CD4-positive, alpha-beta T cell treated with Interleukin-2 at 100 ng/mL for 4 hours (primary cell): ENCODE data around the gene ADAM17.
"Not testable (repeated sequence)": the region's sequence is repeated elsewhere in the genome, so short reads cannot be mapped to it uniquely, and the experiment has no call there.

Experiments
- DNase-seq: peaks from one replicate; pipeline ENCODE4 v3.0.0-alpha.2; 2020; ENCODE audit warnings: low spot score

ADAM17 gene

DNA sequence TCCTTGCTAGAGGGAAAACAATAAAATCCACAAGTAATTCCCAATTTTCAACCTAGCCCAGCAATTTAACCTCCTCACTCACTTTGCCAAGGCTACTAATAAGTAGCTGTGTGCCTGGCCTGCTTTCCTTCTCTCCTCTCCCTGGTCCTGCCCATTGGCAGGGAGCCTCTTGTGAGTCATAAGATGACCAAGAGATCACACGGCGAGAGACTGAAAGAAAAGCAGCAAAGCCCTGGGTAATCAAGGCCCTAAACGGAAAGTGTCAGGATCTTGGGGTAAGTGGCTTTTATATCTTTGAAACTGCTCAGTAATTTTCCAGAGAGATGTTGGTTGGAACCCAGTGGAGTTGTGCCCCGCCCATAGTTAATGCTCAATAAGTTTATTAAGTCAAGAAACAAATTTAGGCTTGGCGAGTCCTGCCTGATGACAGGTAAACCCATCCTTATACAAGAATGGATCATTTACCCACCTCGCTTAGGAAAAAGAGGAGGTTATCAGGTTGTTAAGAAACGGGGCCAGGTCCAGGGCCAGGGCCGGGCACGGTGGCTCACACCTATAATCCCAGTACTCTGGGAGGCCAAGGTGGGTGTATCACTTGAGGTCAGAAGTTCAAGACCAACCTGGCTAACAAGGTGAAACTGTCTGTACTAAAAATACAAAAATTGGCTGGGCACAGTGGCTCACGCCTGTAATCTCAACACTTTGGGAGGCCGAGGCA lies 10.0 kb upstream of the ADAM17 start:
- DNase-seq, result no peak

DNA sequence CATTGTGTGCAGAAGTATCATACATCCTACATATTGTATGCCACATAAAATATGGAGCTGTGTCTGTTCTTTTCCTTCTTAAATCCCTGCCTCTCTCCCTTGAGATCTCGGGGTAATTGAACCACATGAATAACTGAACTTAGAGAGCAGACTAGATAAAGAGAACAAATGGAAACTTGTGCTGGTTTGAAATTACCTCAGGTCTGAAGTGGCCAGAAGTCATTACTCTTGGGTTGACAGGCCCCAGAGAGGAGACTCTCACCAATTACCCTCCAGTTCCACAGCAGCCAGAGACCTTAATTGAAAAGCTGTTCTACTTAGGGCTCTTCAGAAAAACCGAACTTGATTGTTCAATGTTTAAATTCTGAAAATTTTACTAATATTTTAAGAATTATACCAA lies 5.0 kb upstream of the ADAM17 start:
- no peak for DNase-seq

GRCh38 chr2:9558948-9559381 lies 3.3 kb upstream of the ADAM17 start:
- no peak for DNase-seq

DNA sequence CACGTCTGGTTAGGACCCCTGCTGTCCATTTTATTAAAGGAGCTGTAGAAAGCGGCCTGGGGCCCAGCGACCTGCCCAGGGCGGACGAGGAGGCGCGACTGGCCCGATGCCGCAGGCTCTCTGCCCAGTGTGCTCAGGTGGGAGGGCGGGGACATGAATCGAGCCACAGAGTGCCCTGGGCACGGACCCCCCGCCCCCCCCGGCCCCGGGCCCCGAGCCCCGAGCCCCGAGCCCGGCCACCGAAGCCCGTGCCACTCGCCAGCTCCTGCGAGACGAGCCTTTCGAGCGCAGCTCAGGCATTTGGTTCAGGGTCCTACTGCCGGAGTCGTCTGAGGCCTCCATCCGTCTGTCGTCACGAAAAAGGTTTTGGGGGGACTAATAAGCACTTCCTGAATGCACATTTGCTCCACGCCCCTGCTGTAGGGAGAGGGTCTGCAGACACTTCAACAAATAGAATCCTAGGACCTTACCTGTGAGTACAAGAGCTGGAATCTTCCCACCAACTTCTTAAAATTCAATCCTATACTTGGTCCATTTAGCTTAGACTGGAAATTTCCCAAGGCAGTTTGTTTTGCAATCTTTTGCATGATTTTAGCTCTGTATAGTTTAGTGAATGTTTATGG lies 602 bp upstream of the ADAM17 start:
- peak; percentile 29 for DNase-seq

DNA sequence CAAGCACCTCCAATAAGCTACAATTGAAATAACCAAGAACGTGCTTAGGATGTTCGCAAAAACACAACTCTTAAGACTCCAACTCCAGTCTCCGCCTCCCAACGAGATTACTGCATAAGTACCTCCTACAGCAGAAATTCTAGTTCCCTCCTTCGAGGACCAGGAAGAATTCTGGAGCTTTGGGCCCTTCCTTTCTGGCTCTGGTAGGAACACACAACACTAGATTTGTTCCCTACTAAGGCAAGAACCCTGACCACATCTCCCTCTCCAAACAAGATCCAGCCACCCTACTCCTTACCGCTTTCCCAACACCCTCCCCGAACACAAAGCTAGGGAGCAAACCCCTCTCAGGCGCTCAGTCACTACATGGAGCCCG lies 721 bp downstream of the ADAM17 start:
- DNase-seq, result peak; percentile 32

DNA sequence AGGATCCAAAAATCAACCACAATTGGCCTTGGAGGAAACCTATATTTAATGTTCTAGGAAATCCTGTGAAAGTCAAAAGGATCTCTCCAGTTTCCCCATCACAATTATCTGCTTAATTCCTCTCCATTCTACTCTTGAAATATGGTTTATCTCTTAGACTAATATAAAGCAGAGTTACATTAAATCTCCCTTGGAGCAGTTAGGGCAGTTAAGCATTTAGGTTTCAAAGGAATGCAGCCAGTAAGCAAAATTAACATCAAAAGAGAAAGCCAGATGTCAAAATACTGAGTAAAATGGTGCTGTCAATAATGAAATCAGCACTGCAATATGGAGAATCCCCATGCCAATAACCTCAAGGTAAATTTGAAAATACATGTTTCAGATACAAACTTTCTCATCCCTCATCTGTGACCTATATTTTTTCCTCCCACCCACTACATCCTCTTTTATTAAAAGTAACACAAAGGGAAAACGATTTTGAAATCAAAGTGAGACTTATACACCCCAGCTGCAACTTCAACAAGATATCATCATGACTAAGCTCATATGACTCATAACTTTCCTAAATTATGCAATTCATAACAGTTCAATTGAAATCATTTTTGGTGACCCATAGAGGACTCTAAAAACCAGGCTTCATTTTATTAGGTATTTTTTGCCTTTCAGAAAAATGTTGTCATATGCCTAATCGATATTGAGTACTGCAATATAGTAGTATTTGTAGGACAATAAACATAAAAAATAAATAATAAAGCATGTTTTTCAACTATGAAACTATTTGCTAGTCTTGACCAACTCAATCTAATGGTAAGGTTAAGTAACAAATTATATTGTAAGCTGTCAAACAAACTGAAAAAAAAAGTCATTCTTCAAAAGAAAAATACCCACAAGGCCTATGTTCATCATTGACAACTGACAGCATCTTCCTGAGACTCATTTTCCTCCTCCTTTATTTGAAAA lies 3.1 kb downstream of the ADAM17 start:
- DNase-seq, result peak; percentile 63

GRCh38 chr2:9550859-9551391 lies 4.7 kb downstream of the ADAM17 start:
- DNase-seq, result not testable (repeated sequence)

- DNase-seq, result no peak
These were observed 6.2 kb downstream of the ADAM17 start for GRCh38 chr2:9549420-9549819.

GRCh38 chr2:9548506-9548905 lies 7.1 kb downstream of the ADAM17 start:
- DNase-seq, result peak; percentile 47

DNA sequence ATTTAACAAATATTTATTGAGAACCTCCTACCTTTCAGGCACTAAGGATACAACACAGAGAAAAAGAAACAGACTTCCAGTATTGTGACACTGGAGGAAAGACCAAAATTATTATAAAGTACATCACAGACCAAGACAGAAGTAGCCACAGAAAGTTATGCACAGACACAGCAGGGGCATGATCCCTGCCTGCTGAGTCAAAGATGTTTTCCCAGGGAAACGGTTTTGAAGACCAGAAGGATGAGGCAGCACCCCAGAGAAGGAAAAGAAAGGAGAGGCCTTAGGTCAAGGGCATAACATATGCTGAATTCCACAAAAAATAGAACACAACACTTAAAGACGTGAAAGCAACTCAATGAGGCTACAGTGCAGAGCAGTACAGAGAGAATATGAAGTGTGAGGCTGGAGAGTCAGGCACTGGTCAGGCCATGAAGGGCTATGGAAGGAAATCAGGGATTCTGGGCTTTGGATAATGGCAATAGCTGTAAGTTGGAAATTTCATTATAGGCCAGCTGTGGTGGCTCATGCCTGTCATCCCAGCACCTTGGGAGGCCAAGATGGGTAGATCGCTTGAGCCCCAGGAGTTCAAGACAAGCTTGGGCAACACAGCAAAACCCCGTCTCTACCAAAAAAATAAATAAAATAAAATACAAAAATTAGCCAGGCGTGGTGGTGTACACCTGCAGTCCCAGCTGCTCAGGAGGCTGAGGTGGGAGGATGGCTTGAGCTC lies 8.2 kb downstream of the ADAM17 start:
- DNase-seq, result no peak

DNA sequence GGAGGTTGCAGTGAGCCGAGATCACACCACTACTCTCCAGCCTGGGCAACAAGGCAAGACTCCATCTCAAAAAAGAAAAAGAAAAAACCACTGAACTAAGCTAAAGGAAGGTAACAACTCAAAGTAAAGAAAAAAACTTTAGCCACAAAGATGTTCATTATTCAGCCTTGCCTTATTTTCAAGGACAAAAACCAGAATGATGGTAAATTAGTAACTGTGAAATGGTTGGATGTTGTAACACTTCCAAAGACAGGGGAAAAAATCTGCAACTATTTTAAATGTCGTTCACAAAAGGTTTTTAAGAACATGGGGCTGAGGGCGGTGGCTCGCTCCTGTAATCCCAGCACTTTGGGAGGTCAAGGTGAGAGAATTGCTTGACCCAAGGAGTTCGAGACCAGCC lies 10.1 kb downstream of the ADAM17 start:
- no peak for DNase-seq

DNA sequence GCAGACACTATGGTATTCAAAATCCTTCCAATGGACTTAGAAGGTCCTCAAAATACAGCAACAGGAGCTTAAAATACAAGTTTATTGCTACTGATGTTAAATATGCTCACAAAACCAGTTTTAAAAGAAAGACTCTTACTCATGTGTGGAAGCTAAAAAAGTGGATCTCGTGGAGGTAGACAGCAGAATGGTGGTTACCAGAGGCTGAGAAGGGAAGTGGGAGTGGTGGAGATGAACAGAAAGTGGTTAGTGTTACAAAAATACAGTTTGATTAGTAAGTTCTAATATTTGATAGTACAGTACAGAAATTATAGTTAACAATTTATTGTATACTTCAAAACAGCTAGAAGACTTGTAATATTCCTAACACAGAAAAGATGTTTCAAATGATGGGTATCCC lies 12.1 kb downstream of the ADAM17 start:
- DNase-seq, result peak; percentile 21

GRCh38 chr2:9539531-9539930 lies 16.1 kb downstream of the ADAM17 start:
- no peak for DNase-seq

- DNase-seq, result no peak
These were observed 17.6 kb downstream of the ADAM17 start for GRCh38 chr2:9538000-9538507.

DNA sequence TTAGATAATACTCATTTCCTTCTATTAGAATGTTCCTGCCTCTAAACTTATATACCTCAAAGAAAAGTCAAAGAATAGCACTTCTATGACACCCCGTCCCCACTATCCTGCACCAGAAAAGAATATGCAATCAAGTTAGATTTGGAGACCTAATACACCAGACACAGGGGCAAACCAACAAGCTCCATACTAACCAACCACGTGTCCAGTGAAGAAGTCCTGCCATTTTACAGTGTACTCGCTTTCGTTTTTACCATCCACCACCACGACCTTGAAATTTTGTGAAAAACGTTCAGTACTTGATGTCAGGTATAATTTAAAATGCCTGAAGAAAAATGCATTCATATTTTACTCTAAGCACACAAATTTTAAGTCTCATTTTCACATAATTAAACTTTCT lies 19.1 kb downstream of the ADAM17 start:
- no peak for DNase-seq

- DNase-seq, result no peak
These were observed 20.5 kb downstream of the ADAM17 start for GRCh38 chr2:9535177-9535576.

DNA sequence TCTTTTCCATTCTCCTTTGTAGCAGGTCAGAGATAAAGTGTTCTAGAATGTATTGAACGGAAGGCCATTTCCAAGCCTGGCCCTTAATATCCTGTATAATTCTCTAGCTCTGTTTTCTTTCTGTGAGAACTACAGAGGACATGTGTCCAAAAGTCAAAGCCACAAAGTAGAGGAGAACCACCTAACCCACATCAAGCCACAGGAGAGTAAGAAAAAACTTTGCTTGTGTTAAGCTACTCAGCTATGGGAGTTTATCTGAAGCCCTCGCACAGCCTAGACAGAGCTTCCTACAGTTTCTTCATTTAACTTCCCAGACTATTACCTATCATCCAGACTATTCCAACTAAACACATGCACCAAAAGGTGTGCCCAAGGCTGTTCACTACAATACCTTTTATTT lies 22.0 kb downstream of the ADAM17 start:
- no peak for DNase-seq

DNA sequence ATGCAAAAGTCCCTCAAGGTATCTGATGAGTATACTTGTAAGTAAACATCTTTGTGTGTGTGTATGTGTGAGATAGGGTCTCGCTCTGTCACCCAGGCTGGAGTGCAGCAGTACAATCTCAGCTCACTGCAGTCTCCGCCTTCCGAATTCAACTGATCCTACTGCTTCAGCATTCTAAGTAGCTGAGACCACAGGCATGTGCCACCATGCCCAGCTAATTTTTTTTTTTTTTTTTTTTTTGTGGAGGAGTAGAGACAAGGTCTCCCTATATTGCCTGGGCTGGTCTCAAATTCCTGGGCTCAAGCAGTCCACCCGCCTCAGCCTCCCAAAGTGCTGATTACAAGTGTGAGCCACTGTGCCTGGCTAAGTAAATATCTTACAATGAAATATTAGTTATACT lies 23.2 kb downstream of the ADAM17 start:
- DNase-seq, result no peak

DNA sequence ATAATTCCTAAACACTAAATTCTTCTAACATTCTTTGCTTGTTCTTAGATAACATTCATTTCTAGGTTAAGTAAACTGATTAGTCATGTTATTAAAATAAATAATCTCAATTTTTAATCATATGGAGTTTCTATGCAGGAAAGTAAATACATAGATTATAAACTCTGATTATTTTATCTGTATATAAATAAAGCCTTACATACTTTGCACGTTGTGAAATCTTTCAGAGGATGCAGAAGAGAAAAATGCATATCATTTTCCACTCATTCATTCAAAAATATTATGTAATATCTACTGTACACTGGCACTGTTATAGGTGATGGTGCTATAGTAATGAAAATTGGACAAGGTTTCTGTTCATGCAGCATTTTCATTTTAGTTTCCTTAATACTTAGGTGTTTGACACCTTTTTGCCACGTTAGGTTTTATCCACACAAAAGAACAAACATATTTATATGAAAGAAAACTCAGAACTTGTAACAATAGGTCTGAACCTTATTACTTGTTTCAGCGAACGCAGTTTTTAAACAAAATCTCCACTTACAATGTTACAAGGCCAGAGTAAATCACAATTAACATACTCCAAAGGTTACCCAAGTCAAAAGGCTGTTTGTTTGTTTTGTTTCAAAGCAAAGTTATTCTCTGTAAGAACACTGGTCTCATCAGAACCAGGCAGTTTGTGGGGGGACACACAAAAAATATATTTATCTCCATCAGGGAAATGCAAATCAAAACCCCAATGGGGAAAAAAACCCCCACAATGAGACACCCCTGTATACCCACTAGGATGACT lies 27.4 kb downstream of the ADAM17 start:
- DNase-seq, result no peak

- no peak for DNase-seq
These were observed 30.4 kb downstream of the ADAM17 start for GRCh38 chr2:9525266-9525665.

DNA sequence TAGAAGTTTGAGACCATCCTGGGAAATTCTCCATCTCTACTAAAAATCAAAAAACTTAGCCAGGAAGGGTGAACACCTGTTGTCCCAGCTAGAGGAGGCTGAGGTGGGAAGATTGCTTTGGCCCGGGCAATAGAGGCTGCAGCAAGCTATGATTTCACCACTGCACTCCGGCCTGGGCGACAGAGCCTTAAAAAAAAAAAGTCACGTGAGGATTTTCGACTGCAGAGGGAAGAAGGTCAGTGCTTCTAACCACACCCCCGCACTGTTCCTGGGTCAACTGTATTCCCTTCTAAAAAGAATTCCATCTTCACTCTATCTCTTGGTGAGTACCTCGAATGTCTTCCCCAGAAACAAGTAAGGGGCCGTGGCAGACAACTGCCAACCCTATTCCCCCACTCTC lies 31.3 kb downstream of the ADAM17 start:
- DNase-seq, result no peak
